ENCODE measurements around the gene ARHGEF1.
A peak's percentile ranks its signal among the peaks of the same experiment; 100 is the strongest.
"Not testable (repeated sequence)": the region's sequence is repeated elsewhere in the genome, so short reads cannot be mapped to it uniquely, and the experiment has no call there.

ARHGEF1 gene

DNA sequence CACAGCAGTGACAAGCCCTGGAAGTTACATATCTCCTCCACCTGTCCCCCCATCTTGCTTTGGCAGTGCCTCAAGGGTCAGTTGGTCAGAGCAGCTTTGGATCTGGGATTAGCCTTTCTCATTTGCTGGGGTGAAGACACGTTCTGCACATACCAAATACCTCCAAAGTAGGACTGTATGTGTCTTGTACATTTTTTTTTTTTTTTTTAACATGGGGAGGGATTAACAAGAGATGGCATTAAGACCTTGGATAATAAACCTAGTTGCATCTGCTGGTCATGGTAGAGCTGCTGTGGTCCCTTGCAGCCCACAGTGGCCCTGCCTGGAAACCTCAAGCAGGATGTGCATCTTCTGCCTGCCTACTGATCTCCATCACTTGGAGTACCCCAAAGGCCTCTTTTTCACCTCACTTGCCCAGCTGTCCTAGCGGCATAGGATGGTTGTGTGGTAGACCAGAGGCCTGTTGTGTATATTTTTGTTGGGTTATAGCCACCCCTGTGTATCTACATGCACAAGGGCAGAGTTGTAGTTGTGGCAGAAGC is 20.5 kb upstream of the ARHGEF1 start:
- no peak for DNase-seq

DNA sequence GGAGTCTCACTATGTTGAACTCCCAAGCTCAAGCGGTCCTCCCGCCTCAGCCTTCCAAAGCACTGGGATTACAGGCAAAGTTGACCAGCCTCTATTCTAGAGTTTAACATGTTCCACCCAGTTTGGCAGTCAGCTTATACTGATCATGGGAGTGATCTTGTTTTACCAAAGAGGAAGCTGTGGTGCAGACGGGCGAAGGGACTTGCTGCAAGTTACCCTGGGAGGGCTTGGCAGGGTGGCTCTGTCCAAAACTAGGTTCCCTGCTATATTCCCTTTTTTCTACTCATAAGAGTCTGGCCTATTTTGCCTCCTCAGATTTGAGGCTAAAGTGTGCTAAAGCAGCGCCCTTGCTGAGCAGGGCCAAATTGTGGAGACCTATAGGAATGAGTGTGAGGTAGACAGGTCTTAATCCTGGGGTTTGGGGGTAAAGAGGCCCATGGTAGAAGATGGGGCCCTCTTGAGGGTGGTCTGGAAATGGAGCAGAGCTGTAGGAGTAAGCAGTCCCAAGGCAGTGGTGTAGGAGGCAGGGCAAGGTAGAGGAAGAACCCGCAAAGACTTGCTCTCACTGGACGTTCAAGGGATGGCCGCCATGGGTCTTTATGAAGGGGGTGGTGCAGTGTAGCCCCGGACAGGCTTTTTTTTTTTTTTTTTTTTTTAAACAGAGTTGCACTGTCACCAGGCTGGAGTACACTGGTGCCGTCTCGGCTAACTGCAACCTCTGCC is 19.6 kb upstream of the ARHGEF1 start:
- no peak for DNase-seq

DNA sequence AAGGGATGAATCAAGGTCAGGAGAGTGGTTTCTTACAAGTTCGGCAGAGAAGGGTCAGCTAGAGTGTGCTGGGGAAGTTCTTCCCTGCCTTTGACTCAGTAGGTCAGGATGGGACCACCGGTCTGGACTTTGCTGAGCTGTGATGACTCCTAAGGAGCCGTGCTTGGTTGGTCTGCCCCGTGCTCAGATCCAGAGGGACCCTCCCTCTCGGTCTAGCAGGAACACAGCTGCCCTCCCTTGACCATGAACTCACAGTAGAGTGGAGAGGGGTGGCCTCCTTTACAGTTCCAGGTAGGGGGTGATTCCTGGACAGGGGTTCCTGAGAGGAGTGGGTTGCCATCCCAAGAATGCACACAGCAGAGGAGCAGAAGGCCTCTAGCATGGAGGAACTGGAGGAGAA is 18.6 kb upstream of the ARHGEF1 start:
- no peak for DNase-seq

DNA sequence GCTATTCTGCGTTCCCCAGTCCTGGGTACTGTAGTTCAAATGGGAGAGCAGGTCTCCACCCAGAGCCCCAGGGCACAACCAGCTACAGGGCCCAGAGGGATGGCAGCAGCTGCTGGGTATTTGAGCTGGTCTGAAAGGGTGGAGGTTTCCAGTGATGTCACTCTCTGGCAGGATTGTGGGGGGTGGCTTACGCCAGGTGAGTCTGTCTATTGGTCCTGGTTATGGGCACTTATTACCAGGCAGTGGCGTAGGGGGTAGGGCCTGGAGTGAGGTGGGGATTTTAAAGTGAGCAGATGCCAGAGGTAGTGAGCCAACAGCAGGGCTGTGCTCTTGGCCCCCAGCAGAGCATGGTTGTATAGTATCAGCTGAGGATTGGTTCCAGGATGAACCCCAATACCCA is 16.7 kb upstream of the ARHGEF1 start:
- no peak for DNase-seq

DNA sequence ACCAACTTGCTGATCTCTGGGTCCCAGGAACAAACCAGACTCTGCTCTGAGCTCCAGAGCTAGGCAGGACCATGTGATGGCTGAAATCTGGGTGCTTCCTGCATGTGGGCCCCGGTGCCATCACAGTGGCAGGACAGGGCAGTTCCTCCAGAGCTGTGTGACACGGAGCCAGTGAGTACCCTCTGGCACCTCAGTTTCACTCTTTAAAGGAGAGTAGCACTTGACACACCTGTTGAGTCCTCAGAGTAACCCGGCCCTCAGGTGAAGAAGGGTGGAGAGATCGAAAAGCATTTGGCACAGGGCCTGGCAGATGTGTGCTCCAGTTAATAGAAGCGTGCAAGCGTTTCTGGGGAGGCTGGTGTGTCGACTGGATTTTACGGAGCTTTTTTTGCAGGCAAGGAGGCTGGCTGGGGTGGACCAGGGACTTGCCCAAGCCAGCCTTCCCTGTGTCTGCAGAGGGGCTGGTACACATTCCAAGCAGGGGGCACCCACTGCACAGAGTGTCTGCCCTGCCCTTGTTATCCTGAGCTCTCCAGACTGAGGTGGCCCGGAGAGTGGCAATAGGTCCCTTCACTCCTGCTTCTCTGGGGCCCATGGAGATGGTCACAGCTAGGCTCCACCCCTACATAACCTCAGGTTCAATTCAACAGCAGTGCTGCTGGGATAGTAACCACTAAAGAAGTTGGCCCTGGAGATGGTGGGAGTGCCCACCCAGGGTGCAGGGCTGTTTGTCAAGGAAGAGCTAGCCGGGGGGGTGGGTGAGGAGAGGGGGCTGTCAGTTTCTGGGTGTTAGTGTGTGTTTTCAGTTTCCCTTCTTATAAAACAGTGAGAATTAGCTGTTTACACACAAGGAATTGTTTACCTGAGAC is 14.6 kb upstream of the ARHGEF1 start:
- DNase-seq: no peak

DNA sequence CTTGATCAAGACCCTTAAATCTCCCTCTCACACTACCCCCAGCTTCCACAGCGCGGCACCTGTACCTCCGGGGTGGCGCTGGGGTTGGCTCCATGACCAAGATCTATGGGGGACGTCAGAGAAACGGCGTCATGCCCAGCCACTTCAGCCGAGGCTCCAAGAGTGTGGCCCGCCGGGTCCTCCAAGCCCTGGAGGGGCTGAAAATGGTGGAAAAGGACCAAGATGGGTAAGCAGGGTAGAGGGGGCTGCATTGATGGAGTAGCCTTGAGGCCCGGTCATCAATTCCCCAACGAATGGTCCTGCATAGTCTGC is 14.0 kb upstream of the ARHGEF1 start:
- no peak for DNase-seq

DNA sequence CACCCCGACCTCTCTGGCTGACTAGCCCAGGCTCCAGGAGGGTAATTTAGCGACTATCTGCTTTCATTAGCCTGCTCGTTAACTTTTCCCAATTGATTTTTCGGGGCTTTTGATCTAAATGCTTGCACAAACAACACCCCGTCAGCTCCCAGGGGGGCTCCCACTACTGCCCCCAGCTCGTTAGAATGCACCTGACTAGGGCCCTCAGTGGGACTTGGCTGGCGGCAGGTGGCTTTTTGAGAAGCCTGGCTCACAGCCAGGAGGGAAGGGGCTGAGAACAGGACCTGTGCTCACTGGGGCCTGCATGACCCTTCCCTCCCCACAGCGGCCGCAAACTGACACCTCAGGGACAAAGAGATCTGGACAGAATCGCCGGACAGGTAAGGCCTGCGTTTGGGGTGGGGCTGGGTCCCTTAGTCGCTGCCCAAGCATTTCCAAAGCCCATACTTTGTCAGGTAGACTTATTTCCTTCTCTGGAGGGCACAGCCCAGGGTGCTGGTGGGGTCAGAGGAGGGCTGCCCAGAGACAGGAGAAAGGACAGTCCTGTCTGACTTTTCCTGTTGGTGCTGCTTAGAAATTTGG is 13.5 kb upstream of the ARHGEF1 start:
- DNase-seq: no peak

DNA sequence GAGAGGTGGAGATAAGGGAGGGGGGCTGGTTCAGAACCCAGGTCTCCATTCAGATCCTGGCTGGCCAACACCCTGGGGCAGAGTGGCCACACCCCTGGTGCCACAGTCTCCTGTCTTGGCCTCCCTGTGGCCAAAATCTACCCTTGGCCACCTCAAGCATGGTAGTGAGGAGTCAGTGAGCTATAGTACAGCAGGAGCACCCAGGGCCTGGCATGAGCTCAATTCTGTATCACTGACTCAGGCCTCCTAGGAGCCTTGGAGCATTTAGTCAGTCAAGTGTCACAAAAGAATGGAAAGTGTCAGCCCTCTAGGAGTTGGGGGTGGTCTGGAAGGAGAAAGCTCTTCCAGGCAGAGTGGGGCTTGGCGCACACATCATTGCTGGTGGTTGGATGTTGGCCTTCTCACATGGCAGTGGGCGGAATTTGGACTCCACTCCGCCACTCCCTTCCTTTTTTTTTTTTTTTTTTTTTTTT is 12.5 kb upstream of the ARHGEF1 start:
- no peak for DNase-seq

DNA sequence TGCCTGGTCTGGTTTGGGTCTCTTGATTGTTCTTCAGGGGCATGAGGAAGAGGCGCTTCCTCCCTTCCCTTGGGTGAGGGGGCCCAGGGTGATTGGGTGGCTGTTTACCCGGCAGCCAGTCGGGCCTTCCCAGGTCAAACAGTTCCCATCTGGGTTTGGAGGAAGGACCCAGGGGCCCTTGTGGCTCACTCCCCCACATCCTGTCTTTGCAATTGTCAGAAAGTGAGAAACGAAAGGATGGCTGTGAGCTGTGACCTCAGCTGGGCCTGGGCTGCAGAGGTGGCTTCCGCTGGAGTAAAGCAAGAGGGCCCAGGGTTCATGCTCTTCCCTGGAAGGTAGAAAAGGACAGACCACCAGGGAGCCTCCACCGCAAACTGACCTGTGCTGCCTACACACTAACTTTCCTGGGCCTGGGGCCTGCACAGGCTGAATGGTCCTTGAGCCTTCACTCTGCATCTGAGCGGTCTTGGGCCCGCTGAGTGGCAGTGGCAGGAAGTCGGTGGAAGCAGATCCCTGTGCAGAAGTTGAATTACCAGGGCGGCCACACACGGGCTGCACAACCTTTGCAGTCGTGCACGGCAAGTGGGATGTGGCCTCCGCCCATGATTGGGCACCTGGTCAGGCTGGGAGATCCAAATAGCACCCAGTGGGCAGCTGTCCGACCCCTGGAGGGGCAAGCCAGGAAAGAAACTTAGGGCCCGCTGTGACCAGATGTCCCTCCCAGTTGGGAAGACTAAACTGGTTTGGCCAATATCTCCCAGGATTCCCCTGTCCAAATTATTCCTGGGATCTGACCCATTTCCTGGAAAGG is 11.2 kb upstream of the ARHGEF1 start:
- peak; percentile 73 for DNase-seq

DNA sequence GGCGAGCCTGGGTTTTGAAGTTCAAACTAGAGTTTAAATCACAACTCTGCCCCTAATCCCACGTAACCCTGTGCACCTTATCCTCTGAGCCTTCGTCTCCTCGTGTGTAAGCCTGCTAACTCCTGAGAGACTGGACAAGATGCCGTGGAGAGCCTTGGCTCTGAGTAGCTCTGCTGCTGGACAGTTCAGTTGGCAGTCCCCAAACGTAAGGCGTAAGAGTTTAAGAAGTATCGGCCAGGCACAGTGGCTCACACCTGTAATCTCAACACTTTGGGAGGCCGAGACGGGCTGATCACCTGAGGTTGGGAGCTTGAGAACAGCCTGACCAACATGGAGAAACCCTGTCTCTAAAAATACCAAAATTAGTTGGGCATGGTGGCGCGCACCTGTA is 10.6 kb upstream of the ARHGEF1 start:
- no peak for DNase-seq

DNA sequence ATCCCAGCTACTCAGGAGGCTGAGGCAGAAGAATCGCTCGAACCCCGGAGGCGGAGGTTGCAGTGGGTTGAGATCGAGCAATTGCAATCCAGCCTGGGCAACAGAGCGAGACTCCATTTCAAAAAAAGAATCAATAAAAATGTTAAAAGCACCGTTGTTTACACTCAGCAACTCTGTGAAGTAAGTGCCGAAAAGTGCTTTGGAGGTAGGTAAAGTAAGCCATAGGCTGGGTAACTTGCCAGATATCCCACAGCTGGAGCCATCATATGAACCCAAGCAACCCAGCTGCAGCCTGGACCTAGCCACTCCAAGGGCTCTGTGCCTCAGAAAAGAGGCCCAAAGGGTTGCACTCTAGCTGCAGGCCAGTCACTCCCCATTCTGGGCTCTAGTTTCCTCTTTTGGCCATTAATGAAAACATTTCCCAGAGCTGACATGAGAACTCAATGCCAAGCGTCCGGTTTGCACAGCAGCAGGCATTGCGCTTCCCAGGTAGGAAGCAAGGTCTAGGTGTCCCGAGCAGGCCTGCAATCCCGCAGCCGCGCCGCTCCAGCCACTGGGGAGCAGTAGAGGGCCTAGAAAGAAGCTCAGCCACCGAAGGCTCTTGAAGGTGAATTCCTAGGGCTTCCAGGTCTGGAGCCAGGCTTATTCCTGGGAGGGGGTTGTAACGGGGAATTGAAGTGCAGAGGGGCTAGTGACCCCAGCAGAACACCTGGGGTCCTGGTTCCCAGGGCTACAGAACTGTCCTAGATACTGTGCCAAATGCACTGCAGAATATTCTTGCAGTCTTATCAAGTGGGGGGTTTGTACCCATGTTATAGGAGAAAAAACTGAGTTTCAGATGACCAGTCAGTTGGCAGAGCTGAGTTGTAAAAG is 10.0 kb upstream of the ARHGEF1 start:
- DNase-seq: peak; percentile 72

DNA sequence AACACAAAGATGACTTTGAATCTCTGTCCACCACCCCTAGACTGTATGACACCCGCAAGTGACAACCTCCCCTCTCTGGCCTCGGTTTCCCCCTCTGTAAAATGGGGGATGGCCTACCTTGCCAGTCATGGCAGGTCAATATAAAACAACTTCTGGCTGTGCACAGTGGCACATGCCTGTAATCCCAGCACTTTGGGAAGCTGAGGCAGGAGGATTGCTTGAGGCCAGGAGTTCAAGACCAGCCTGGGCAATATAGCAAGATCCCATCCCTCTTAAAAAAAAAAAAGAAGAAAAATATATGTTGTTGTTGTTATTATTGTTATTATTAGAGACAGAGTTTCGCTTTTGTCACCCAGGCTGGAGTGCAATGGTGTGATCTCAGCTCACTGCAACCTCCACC is 7.0 kb upstream of the ARHGEF1 start:
- not testable (repeated sequence) for DNase-seq

DNA sequence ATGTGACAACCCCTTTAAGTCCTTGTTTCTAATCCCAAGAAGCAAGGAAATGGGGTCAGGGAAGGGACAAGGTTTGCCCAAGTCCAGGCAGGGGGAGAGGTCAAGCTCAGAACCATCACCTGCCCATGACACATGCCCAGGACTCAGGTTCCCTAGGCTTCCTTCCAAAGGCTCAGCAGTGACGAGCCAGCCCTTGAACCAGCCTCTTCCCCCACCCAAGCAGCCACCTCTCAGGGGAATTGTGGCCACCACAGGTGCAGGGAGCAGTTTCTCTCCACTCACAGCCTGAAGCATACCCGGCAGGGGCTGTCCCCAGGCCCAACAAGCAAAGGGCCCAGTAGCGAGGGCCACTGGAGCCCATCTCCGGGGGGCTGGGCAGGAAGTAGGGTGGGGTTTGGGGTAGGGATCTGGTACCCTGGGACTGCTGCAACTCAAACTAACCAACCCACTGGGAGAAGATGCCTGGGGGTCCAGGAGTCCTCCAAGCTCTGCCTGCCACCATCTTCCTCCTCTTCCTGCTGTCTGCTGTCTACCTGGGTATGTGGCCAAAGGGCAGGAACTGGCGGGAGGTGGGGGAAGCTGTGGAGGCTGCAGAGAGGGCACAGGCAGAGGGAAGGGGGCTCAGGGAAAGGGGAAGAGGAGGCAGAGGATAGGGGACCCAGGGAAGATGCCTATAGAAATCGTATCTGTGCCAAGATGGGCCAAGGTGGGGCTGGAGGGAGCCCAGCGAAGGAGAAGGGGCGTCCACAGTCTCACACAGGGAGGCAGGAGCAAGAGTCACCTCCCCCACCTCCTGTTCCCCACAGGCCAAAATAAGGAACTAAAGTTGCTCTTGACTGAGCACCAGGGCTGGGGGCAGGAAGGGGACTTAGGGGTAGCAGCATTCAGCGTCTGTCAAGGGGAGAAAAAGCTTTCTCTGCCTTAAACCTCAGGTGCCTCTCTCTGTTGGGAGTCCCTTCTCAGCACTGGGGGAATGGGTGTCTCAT is 5.8 kb upstream of the ARHGEF1 start, which contains the start of gene CD79A:
CD79A (plus strand) TSS at position 433 of the 986 bp plus-strand sequence; CDS start at position 459, 26 bp downstream.
- no peak for DNase-seq

DNA sequence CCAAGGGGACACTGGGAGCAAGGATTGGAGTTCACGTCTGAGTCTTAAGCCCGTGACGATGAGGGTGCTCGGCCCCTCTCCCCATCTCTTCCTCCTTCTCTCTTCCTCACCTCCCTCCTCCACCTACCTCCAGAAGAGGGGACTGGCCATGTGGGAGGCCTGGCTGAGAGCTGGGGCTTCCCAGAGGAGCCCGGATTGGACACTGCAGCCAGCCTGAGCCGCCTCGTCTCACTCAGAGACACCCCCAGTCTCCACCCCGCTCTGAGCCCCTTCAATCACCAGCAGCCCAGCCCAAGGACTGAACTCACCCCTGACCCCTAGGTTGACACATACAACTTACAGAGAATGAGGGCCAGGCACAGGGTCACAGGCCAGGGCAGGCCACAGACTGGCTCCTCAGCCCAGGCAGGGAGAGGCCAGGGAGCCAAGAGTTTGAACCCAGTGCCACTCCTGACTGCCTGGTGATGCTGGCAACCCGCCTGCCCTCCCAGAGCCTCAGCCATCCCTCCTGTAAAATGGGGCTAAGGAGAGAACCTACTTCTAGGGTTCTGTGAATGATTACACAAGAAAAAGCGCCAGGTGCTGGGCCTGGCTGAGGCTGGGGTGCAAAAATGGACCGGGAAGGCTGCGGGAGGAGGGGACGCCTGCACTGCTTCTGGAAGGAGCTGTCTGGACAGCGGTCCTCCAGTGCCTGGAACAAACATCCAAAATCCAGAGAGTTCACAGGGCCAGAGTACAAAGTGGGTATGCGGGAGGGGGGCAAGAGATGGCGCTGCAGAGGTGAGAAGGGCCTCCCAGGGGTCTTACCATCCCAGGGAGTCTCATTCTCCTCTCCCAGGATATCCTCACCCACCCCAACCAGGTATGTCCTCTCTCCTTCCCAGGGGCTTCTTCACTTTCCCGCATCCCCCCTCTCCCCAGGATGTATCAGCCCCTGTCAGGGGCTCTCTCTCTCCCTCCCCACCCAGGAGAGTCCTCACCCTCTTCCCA is 4.8 kb upstream of the ARHGEF1 start:
- no peak for DNase-seq

DNA sequence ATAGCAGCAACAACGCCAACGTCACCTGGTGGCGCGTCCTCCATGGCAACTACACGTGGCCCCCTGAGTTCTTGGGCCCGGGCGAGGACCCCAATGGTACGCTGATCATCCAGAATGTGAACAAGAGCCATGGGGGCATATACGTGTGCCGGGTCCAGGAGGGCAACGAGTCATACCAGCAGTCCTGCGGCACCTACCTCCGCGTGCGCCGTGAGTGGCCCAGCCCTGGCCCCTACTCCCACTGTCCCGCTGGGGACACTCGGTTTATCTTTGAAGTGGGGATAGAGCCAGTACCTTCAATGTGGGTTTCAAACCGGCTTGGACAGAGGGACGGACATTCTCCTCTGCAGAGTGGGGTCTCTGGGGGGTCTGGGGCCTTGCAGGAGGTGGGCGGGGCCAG is 3.9 kb upstream of the ARHGEF1 start:
- DNase-seq: no peak

DNA sequence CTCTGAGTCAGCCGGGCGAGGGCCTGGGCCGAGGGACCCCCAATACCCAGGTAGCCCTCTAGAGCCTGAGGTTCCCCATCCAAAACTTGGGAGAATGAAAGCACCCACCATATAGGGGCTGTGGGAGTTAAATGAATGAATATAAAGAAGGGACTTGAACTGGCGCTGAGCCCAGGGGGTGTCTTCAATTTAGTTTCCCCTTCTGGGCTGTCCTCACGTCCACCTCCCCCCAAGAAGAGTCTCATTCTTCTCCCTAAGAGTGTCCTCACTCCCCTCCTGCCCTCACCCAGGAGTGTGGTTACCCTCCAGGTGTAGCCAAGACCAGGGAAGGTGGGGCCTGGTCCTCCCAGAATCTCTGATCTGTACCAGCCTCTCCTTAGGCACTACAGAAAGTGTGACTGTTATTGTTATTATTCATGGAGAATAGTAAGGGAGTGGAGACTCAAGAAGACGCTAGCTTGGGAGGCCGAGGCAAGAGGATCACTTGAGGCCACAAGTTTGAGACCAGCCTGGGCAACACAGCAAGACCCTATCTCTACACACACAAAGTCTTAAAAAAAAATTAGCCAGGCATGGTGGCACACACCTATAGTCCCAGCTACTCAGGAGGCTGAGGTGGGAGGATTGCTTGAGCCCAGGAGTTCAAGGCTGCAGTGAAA is 3.2 kb upstream of the ARHGEF1 start:
- DNase-seq: no peak

DNA sequence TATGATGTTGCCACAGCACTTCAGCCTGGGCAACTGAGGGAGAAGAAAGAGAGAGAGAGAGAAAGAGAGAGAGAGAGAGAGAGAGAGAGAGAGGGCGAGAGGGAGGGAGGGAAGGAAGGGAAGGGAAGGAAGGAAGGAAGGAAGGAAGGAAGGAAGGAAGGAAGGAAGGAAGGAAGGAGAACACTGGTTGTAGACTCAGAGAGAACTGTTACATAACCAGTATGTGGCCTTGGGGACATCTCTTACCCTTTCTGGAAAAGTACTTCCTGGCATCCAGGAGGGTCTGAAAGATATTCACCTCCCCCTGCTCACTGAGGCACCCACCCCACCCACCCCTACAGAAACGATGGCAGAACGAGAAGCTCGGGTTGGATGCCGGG is 2.7 kb upstream of the ARHGEF1 start:
- no peak for DNase-seq

DNA sequence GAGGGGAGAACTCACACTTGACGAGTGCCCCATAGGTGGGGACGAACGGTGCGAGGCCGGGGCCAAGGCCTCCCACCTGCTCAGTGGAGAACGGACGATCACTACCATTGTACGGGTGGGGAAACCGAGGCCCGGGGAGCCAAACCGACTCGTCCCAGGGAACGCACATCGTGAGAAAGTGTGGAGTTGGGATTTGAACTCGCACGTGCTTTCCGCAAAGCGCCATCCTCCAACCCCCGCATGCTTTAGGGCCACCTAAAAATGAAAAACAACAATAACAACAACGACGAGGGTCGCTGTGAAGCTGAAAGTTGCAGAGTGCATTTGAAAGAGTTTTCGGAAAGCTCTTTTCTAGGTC is 458 bp downstream of the ARHGEF1 start:
- DNase-seq: no peak

All from CD4-positive, alpha-beta T cell treated with Interleukin-10 for 1 hour (primary cell).